Neuronal stem cell (in vitro differentiated cells): Measurements from ENCODE around the gene C12orf50.

ENCODE experiments used
- DNase-seq: peaks from one replicate; pipeline ENCODE4 v3.0.0-alpha.2; 2013; ENCODE audit warnings: low spot score
- H2AFZ ChIP-seq: one replicate; pipeline ENCODE4 v1.6.1; 2013; ENCODE audit warnings: mild to moderate bottlenecking, low read length, inconsistent platforms
- H2AK5ac ChIP-seq: 2 replicates; pipeline ENCODE4 v1.6.1; 2013; ENCODE audit warnings: low read depth, mild to moderate bottlenecking, inconsistent platforms, low read length, moderate library complexity, mixed read lengths
- H2BK120ac ChIP-seq: 2 replicates; pipeline ENCODE4 v1.6.1; 2013; ENCODE audit warnings: low read depth, mild to moderate bottlenecking, inconsistent platforms, low read length, moderate library complexity, mixed read lengths
- H2BK12ac ChIP-seq: one replicate; pipeline ENCODE4 v1.6.1; 2013; ENCODE audit warnings: low read length, inconsistent platforms
- H2BK15ac ChIP-seq: 2 replicates; pipeline ENCODE4 v1.6.1; 2013; ENCODE audit warnings: mild to moderate bottlenecking, low read length, inconsistent platforms, mixed read lengths
- H2BK5ac ChIP-seq: one replicate; pipeline ENCODE4 v1.6.1; 2013; ENCODE audit warnings: inconsistent platforms, mild to moderate bottlenecking, low read length, moderate library complexity
- H3K14ac ChIP-seq: one replicate; pipeline ENCODE4 v1.6.1; 2013; ENCODE audit warnings: low read length, inconsistent platforms
- H3K18ac ChIP-seq: 2 replicates; pipeline ENCODE4 v1.6.1; 2013; ENCODE audit warnings: low read length, inconsistent platforms
- H3K23ac ChIP-seq: 2 replicates; pipeline ENCODE4 v1.6.1; 2013; ENCODE audit warnings: low read depth, mild to moderate bottlenecking, mixed read lengths, low read length, inconsistent platforms; ENCODE audit not compliant: poor library complexity
- H3K27ac ChIP-seq: replicated peaks from 3 replicates; pipeline ENCODE4 v1.5.1; 2013; ENCODE audit warnings: low read length, inconsistent platforms
- H3K27me3 ChIP-seq, 3 experiments: 2 replicates each; pipeline ENCODE4 v1.6.1; 2013; ENCODE audit warnings: low read length in 3 of 3, mild to moderate bottlenecking in 2 of 3, inconsistent platforms in 1 of 3, low read depth in 1 of 3, mixed read lengths in 1 of 3, moderate library complexity in 1 of 3; ENCODE audit not compliant: control insufficient read depth in 3 of 3, insufficient read depth in 3 of 3
- H3K36me3 ChIP-seq, 2 donors: replicated peaks in 1 of 2; 2 replicates each; pipeline ENCODE4 v1.6.1; 2013; ENCODE audit warnings: low read length in 2 of 2; ENCODE audit not compliant: control insufficient read depth in 2 of 2, insufficient read depth in 2 of 2
- H3K4ac ChIP-seq: 2 replicates; pipeline ENCODE4 v1.6.1; 2013; ENCODE audit warnings: inconsistent platforms, mild to moderate bottlenecking, low read length, moderate library complexity
- H3K4me1 ChIP-seq, 2 donors: 1 replicate in 1 of 2; 2 replicates in 1 of 2; pipeline ENCODE4 v1.6.1; 2013; ENCODE audit warnings: low read length in 2 of 2, low read depth in 1 of 2; ENCODE audit not compliant: control insufficient read depth in 2 of 2, insufficient read depth in 1 of 2
- H3K4me2 ChIP-seq: one replicate; pipeline ENCODE4 v1.6.1; 2013; ENCODE audit warnings: mild to moderate bottlenecking, low read length, inconsistent platforms; ENCODE audit not compliant: insufficient read depth, poor library complexity, severe bottlenecking
- H3K4me3 ChIP-seq, 2 donors: 2 replicates each; pipeline ENCODE4 v1.5.1; 2013; ENCODE audit warnings: low read length in 2 of 2, mild to moderate bottlenecking in 2 of 2, inconsistent platforms in 1 of 2, moderate library complexity in 1 of 2
- H3K79me1 ChIP-seq: one replicate; pipeline ENCODE4 v1.6.1; 2013; ENCODE audit warnings: low read depth, mild to moderate bottlenecking, inconsistent platforms, low read length, moderate library complexity
- H3K9ac ChIP-seq: one replicate; pipeline ENCODE4 v1.6.1; 2013; ENCODE audit warnings: mild to moderate bottlenecking, low read depth, low read length, inconsistent platforms; ENCODE audit not compliant: poor library complexity
- H3K9me3 ChIP-seq, 2 donors: replicated peaks in 1 of 2; 2 replicates each; pipeline versions ENCODE3 to v1.6.1; 2013; ENCODE audit warnings: low read length in 2 of 2, mild to moderate bottlenecking in 2 of 2, inconsistent platforms in 1 of 2, low read depth in 1 of 2, mixed read lengths in 1 of 2, moderate library complexity in 1 of 2; ENCODE audit not compliant: control insufficient read depth in 2 of 2, insufficient read depth in 1 of 2
- H4K8ac ChIP-seq: one replicate; pipeline ENCODE4 v1.6.1; 2013; ENCODE audit warnings: low read depth, mild to moderate bottlenecking, inconsistent platforms, low read length, moderate library complexity
- H4K91ac ChIP-seq: one replicate; pipeline ENCODE4 v1.6.1; 2013; ENCODE audit warnings: low read length, low read depth, mild to moderate bottlenecking, inconsistent platforms; ENCODE audit not compliant: poor library complexity
- WGBS, 2 donors: extraction: QIAGEN DNeasy Blood & Tissue Kit; methylation state at CpG; one replicate each; pipeline ENCODE4 v1.1.7; 2013; ENCODE audit warnings: missing lambda C conversion rate in 2 of 2, mixed read lengths in 1 of 2; ENCODE audit not compliant: insufficient read length in 2 of 2, insufficient replicate concordance in 1 of 2; ENCODE audit errors: extremely low coverage in 2 of 2; 5-methylcytosine and 5-hydroxymethylcytosine counted together

C12orf50 gene

DNA sequence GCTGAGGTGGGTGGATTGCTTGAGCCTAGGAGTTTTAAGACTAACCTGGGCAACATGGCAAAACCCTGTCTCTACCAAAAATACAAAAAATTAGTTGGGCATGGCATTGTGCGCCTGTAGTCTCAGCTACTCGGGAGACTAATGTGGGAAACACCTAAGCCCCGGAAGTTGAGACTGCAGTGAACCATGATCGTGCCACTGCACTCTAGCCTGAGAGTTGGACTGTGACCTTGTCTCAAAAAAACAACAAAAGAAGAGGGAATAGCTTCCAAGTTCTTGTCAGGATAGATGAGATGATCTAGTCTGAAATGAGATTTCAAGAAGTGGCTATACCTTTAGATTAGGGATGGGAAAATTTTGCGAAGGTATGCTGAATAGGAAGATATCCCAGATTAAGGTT is 14.8 kb upstream of the C12orf50 start:
- H2BK15ac ChIP-seq: no peak overlapping the region
- H2BK5ac ChIP-seq: no peak overlapping the region
- no peak overlapping the region for H3K4me2 ChIP-seq
- no peak overlapping the region for H2AFZ ChIP-seq
- no peaks in the 10 kb centered on the region for H3K27me3 ChIP-seq
- no peak overlapping the region for H2BK12ac ChIP-seq
- no peaks in the 10 kb centered on the region for H3K9me3 ChIP-seq
- H3K4me1 ChIP-seq: no peaks in the 10 kb centered on the region
- H3K27ac ChIP-seq: no peak overlapping the region
- no peak overlapping the region for H3K4me3 ChIP-seq
- no peak overlapping the region for H4K8ac ChIP-seq
- no peak overlapping the region for H2AK5ac ChIP-seq
- WGBS, 2 donors: no CpG with 5 or more reads among the region's 5 CpGs
- H3K9ac ChIP-seq: no peak overlapping the region
- H4K91ac ChIP-seq: no peak overlapping the region
- H3K23ac ChIP-seq: no peak overlapping the region
- no peak overlapping the region for H3K18ac ChIP-seq
- no peak overlapping the region for H2BK120ac ChIP-seq
- no peak overlapping the region for H3K4ac ChIP-seq
- peaks cover 8 to 87% of the 10 kb centered on the region in 2 donors for H3K36me3 ChIP-seq
- DNase-seq: no peak
- H3K79me1 ChIP-seq: no peaks in the 10 kb centered on the region
- H3K14ac ChIP-seq: no peak overlapping the region

DNA sequence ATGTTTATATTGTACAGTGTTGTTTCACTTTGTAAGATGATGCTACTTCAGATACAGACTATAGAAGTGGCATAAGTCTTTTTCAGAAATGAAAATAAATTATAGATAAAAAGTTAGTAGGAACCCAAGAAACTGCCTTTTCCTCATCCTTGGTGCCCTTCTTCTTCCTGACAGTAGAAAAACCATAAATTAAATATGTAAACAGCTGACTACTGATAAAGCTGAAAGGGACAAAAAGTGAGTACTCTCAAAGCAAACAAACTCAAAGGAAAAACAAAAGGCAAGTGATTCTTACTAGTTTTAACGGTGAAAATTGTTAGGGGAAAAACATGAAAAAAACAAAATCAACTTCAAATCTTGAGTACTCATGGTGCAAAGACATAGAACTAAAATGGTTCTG is 8.6 kb upstream of the C12orf50 start:
- Histone ChIP-seq H3K4me3 (no peak overlapping the region), H3K14ac (no peak overlapping the region), H4K91ac (no peak overlapping the region), H2AK5ac (no peak overlapping the region), H3K36me3 (peaks cover 0 to 29% of the 10 kb centered on the region in 2 donors), H2BK120ac (no peak overlapping the region), H3K4me2 (no peak overlapping the region), H3K4me1 (peaks cover 1 to 2% of the 10 kb centered on the region in 2 donors), H4K8ac (no peak overlapping the region), H3K9me3 (no peaks in the 10 kb centered on the region), H2BK5ac (no peak overlapping the region), H3K23ac (no peak overlapping the region), H3K4ac (no peak overlapping the region), H3K9ac (no peak overlapping the region), H3K27ac (no peak overlapping the region), H3K18ac (no peak overlapping the region), H3K27me3 (no peaks in the 10 kb centered on the region), H2BK15ac (no peak overlapping the region), H2BK12ac (no peak overlapping the region), H2AFZ (no peak overlapping the region), H3K79me1 (no peaks in the 10 kb centered on the region)
- no peak for DNase-seq
- WGBS, 2 donors: no CpG with 5 or more reads among the region's 1 CpG

GRCh38 chr12:88036353-88036965 is 7.3 kb upstream of the C12orf50 start:
- Histone ChIP-seq H2BK5ac (no peak overlapping the region), H3K9me3 (peaks cover 0 to 3% of the 10 kb centered on the region in 2 donors), H2AFZ (no peak overlapping the region), H3K79me1 (no peaks in the 10 kb centered on the region), H3K4ac (no peak overlapping the region), H3K4me2 (peak overlapping the region; percentile 78), H3K23ac (no peak overlapping the region), H4K91ac (no peak overlapping the region), H3K14ac (no peak overlapping the region), H3K4me1 (peaks cover 1 to 2% of the 10 kb centered on the region in 2 donors), H3K18ac (no peak overlapping the region), H3K9ac (no peak overlapping the region), H2BK15ac (no peak overlapping the region), H2BK12ac (no peak overlapping the region), H3K4me3 (peak overlapping the region in 1 of 2 donors; percentile 76), H2BK120ac (no peak overlapping the region), H4K8ac (no peak overlapping the region), H3K27ac (no peak overlapping the region), H2AK5ac (no peak overlapping the region), H3K27me3 (no peaks in the 10 kb centered on the region), H3K36me3 (peaks cover 0 to 18% of the 10 kb centered on the region in 2 donors)
- no peak for DNase-seq
- no CpG with 5 or more reads among the region's 5 CpGs for WGBS, 2 donors

GRCh38 chr12:88035907-88036289 is 6.7 kb upstream of the C12orf50 start:
- no peak overlapping the region for H3K4ac ChIP-seq
- no CpG with 5 or more reads among the region's 5 CpGs for WGBS, 2 donors
- no peaks in the 10 kb centered on the region for H3K79me1 ChIP-seq
- peak overlapping the region; percentile 96 for H3K18ac ChIP-seq
- H2BK5ac ChIP-seq: no peak overlapping the region
- H2AFZ ChIP-seq: peak overlapping the region; percentile 96
- no peak overlapping the region for H4K91ac ChIP-seq
- peak overlapping the region; percentile 95 for H3K9ac ChIP-seq
- H2BK120ac ChIP-seq: no peak overlapping the region
- peaks cover 0 to 3% of the 10 kb centered on the region in 2 donors for H3K9me3 ChIP-seq
- no peak for DNase-seq
- H3K36me3 ChIP-seq: peaks cover 0 to 12% of the 10 kb centered on the region in 2 donors
- H2AK5ac ChIP-seq: no peak overlapping the region
- H3K27ac ChIP-seq: no peak overlapping the region
- H3K14ac ChIP-seq: no peak overlapping the region
- no peak overlapping the region for H4K8ac ChIP-seq
- no peak overlapping the region for H2BK12ac ChIP-seq
- H3K4me1 ChIP-seq: peaks cover 1 to 2% of the 10 kb centered on the region in 2 donors
- H3K4me2 ChIP-seq: peak overlapping the region; percentile 78
- no peaks in the 10 kb centered on the region for H3K27me3 ChIP-seq
- no peak overlapping the region for H2BK15ac ChIP-seq
- H3K4me3 ChIP-seq: peak overlapping the region; percentile 76 to 96
- no peak overlapping the region for H3K23ac ChIP-seq
